Vagina (tissue), 2 donors: ENCODE data around the gene PCNX2. TPM values are rescaled to one million over a fixed set of nuclear protein-coding genes. Genes with fewer than 3 reads are reported as not detected.

Source experiments
- DNase-seq, 2 donors: peaks; one replicate each; pipeline ENCODE4 v3.0.0-alpha.2; 2017; ENCODE audit errors: extremely low spot score in 2 of 2
- H3K27ac ChIP-seq: fragments of 200-600 bp; sonication (generic); one replicate; pipeline ENCODE4 v1.5.1; 2019
- H3K27me3 ChIP-seq: fragments of 200-600 bp; sonication (generic); one replicate; pipeline ENCODE4 v1.5.1; 2019
- H3K36me3 ChIP-seq, 2 donors: fragments of 200-600 bp; sonication (generic); one replicate each; pipeline ENCODE4 v1.5.1; 2017 to 2019
- H3K4me1 ChIP-seq: fragments of 200-600 bp; sonication (generic); one replicate; pipeline ENCODE4 v1.5.1; 2019
- H3K4me3 ChIP-seq, 2 donors: fragments of 200-600 bp; sonication (generic); 1 replicate in 1 of 2; 2 replicates in 1 of 2; pipeline ENCODE4 v1.5.1; 2016 to 2019
- H3K9me3 ChIP-seq: fragments of 200-600 bp; sonication (generic); one replicate; pipeline ENCODE4 v1.5.1; 2019
- CTCF ChIP-seq, 3 experiments: fragments of 450-650 bp in 2 of 3; fragments of 200-600 bp in 1 of 3; sonication (generic) in 1 of 3; IDR thresholded peaks; one replicate each; pipeline ENCODE4 v1.5.1; 2017 to 2019; ENCODE audit warnings: antibody characterized with exemption in 3 of 3, mild to moderate bottlenecking in 2 of 3, moderate library complexity in 2 of 3
- POLR2A ChIP-seq, 2 donors: fragments of 450-650 bp; IDR thresholded peaks; one replicate each; pipeline ENCODE4 v1.6.1; 2017; ENCODE audit warnings: antibody characterized with exemption in 2 of 2, mild to moderate bottlenecking in 2 of 2, moderate library complexity in 2 of 2
- POLR2AphosphoS5 ChIP-seq, 2 donors: sonication (generic); formaldehyde crosslinking; IDR thresholded peaks; one replicate each; pipeline ENCODE4 v1.9.0; 2017; ENCODE audit warnings: antibody characterized with exemption in 2 of 2, mild to moderate bottlenecking in 2 of 2, low read depth in 1 of 2; ENCODE audit not compliant: insufficient read depth in 1 of 2
- intact Hi-C: fragments of 100-400 bp; cut with DNase I; formaldehyde crosslinking; loops from one replicate; pipeline ENCODE4 v1.15.1; 2023
- total RNA-seq: library from RNA; depleted of rRNA; stranded (reverse); fragments of >200 nt; gene quantifications from one replicate; pipeline ENCODE4 v1.2.3, GENCODE V29; 2016

Gene PCNX2
- total RNA-seq, 1 donor from 2014 or later, result 29.2 TPM

DNA sequence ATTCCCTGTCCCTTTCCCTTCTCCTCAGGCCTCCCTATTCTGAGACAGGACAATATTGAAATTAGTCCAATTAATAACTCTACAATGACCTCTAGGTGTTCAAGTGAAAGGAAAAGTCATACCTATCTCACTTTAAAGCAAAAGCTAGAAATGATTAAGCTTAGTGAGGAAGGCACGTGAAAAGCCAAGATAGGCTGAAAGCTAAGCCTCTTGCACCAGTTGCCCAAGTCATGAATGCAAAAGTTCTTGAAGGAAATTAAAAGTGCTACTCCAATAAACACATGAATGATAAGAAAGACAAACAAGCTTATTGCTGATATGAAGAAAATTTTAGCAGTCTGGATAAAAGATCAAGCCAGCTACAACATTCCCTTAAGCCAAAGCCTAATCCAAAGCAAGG is 28.2 kb upstream of the PCNX2 start:
- no peak overlapping the region for H3K27ac ChIP-seq
- intact Hi-C loops, result no loop called here

DNA sequence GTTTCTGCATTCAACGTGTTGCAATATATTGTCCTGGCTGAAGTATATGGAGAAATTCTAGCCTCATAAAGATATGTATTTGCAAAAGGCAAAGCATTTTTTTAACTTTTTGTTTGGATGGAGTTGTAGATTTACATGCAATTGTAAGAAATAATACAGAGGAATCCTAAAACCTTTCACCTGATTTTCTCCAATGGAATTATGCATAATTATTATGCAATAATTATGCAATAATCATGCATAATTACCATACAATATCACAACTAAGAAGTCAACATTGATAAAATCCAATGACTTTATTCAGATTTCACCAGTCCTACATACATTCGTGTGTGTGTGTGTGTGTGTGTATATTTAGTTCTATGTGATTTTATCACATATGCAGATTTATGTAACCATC is 24.5 kb upstream of the PCNX2 start:
- H3K27ac ChIP-seq, result no peak overlapping the region
- H3K4me1 ChIP-seq, result no peaks in the 10 kb centered on the region
- no peaks in the 10 kb centered on the region for H3K36me3 ChIP-seq
- no peaks in the 10 kb centered on the region for H3K27me3 ChIP-seq
- no peaks in the 10 kb centered on the region for H3K9me3 ChIP-seq
- intact Hi-C loops, result no loop called here
- DNase-seq, result no peak
- no peak overlapping the region for H3K4me3 ChIP-seq
- TF ChIP-seq POLR2A (IDR thresholded peaks at IDR 0.05), result no peak
- no peak for TF ChIP-seq POLR2AphosphoS5 (IDR thresholded peaks at IDR 0.05; ENCODE audit: insufficient read depth in 1 of 2, low read depth in 1 of 2)

More for the DNA sequence above, 28.2 kb upstream of the PCNX2 start:
- Histone ChIP-seq H3K36me3 (no peaks in the 10 kb centered on the region), H3K27me3 (no peaks in the 10 kb centered on the region), H3K9me3 (no peaks in the 10 kb centered on the region), H3K4me1 (peaks cover 2% of the 10 kb centered on the region), H3K4me3 (no peak overlapping the region)
- DNase-seq, result no peak
- TF ChIP-seq CTCF (IDR thresholded peaks at IDR 0.05) (no peak), POLR2AphosphoS5 (IDR thresholded peaks at IDR 0.05; ENCODE audit: insufficient read depth in 1 of 2, low read depth in 1 of 2) (no peak), POLR2A (IDR thresholded peaks at IDR 0.05) (no peak)

DNA sequence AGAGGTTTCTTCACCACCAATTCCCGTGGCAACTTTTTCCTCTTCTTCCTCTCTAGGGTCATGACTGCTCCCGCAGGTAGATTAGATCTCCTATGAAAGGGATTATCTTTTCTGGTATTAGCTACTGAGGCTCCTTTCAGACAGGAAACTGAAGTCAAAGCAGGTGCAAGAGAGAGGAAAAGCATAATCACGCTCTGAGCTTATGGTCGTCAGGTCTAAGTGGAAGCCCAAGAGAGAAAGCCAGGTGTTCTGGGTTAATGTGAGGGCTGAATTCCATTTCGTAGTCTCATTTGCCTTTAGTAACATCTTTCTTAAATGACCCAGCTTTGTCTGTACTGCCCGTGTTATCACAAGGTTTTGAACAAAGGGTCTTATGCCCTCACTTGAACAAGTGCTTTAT is 23.7 kb upstream of the PCNX2 start:
- intact Hi-C loops, result no loop called here
- Histone ChIP-seq H3K9me3 (no peaks in the 10 kb centered on the region), H3K27me3 (no peaks in the 10 kb centered on the region), H3K36me3 (no peaks in the 10 kb centered on the region), H3K27ac (no peak overlapping the region), H3K4me1 (no peaks in the 10 kb centered on the region), H3K4me3 (no peak overlapping the region)
- TF ChIP-seq POLR2A (IDR thresholded peaks at IDR 0.05) (no peak), POLR2AphosphoS5 (IDR thresholded peaks at IDR 0.05; ENCODE audit: insufficient read depth in 1 of 2, low read depth in 1 of 2) (no peak), CTCF (IDR thresholded peaks at IDR 0.05) (no peak)
- no peak for DNase-seq

- Histone ChIP-seq H3K9me3 (no peaks in the 10 kb centered on the region), H3K27me3 (no peaks in the 10 kb centered on the region), H3K4me1 (no peaks in the 10 kb centered on the region), H3K27ac (no peak overlapping the region), H3K36me3 (no peaks in the 10 kb centered on the region), H3K4me3 (no peak overlapping the region)
- no peak for DNase-seq
- intact Hi-C loops, result no loop called here
- TF ChIP-seq POLR2AphosphoS5 (IDR thresholded peaks at IDR 0.05; ENCODE audit: insufficient read depth in 1 of 2, low read depth in 1 of 2), result no peak
These were observed 20.9 kb upstream of the PCNX2 start for GRCh38 chr1:233316473-233316872.

DNA sequence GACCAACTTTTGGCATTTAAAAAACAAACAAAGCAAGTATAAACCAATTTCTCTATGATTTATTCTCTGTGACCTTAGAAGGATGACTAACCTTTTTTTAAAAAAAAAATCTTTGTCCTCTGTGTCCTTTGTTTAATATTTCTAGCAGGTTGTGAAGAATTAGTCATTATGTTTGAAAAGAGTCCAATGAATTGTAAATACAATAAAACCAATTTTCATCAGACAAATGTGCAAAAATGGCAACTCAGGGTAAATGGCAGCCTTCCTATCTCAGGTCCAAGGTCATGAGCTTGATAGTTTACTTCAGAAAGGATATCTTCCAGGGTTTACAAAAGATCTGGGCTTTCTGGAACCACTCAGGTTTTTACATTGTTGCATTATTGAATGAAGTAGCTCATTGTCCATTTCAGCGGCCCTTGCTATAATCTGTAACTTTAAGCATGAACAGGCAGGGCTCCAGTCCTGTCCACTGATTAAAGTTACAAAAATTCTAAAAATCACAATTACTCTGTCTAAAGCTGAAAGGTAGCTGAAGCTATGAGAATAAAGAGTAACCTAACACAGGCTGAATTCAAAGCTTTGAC is 20.3 kb upstream of the PCNX2 start:
- H3K27ac ChIP-seq, result no peak overlapping the region
- TF ChIP-seq POLR2AphosphoS5 (IDR thresholded peaks at IDR 0.05; ENCODE audit: insufficient read depth in 1 of 2, low read depth in 1 of 2), result no peak
- TF ChIP-seq POLR2A (IDR thresholded peaks at IDR 0.05), result no peak
- TF ChIP-seq CTCF (IDR thresholded peaks at IDR 0.05), result no peak
- H3K27me3 ChIP-seq, result no peaks in the 10 kb centered on the region
- intact Hi-C loops, result no loop called here
- H3K4me3 ChIP-seq, result no peak overlapping the region
- H3K4me1 ChIP-seq, result no peaks in the 10 kb centered on the region
- no peaks in the 10 kb centered on the region for H3K9me3 ChIP-seq
- DNase-seq, result no peak
- H3K36me3 ChIP-seq, result no peaks in the 10 kb centered on the region

- no peaks in the 10 kb centered on the region for H3K9me3 ChIP-seq
- H3K36me3 ChIP-seq, result no peaks in the 10 kb centered on the region
- H3K4me3 ChIP-seq, result no peak overlapping the region
- no peaks in the 10 kb centered on the region for H3K27me3 ChIP-seq
- no peak for TF ChIP-seq POLR2A (IDR thresholded peaks at IDR 0.05)
- no peak for TF ChIP-seq POLR2AphosphoS5 (IDR thresholded peaks at IDR 0.05; ENCODE audit: insufficient read depth in 1 of 2, low read depth in 1 of 2)
- no peak for TF ChIP-seq CTCF (IDR thresholded peaks at IDR 0.05)
- intact Hi-C loops, result no loop called here
- H3K4me1 ChIP-seq, result no peaks in the 10 kb centered on the region
- DNase-seq, result no peak
- H3K27ac ChIP-seq, result no peak overlapping the region
These were observed 18.1 kb upstream of the PCNX2 start for GRCh38 chr1:233313434-233314155.
